Hematopoietic multipotent progenitor cell treated with erythropoietin and hydrocortisone succinate and interleukin-3 and kit ligand, for 8 days (in vitro differentiated cells): ENCODE data around the gene IL16.

Experiments
- DNase-seq: peaks from one replicate; pipeline ENCODE4 v3.0.0-alpha.2; 2015

The IL16 gene

GRCh38 chr15:81278306-81279029 lies 81.8 kb downstream of the IL16 start:
- no peak for DNase-seq

- DNase-seq = no peak
Measured at GRCh38 chr15:81279621-81280485, 83.2 kb downstream of the IL16 start.

GRCh38 chr15:81280696-81281455 lies 84.2 kb downstream of the IL16 start:
- DNase-seq = no peak

GRCh38 chr15:81281456-81281735 lies 84.7 kb downstream of the IL16 start:
- no peak for DNase-seq

GRCh38 chr15:81281766-81282605 lies 85.3 kb downstream of the IL16 start:
- no peak for DNase-seq

- no peak for DNase-seq
Measured at GRCh38 chr15:81282606-81282895, 85.9 kb downstream of the IL16 start.

GRCh38 chr15:81282911-81283310 lies 86.2 kb downstream of the IL16 start:
- DNase-seq = no peak

GRCh38 chr15:81284256-81285031 lies 87.8 kb downstream of the IL16 start:
- DNase-seq = no peak

- DNase-seq = no peak
Measured at GRCh38 chr15:81285461-81285860, 88.8 kb downstream of the IL16 start.

GRCh38 chr15:81286621-81287121 lies 90.0 kb downstream of the IL16 start:
- DNase-seq = no peak

- DNase-seq = no peak
Measured at GRCh38 chr15:81288040-81288439, 91.4 kb downstream of the IL16 start.

GRCh38 chr15:81288616-81289015 lies 91.9 kb downstream of the IL16 start:
- DNase-seq = no peak

- no peak for DNase-seq
Measured at GRCh38 chr15:81289910-81290309, 93.2 kb downstream of the IL16 start.

GRCh38 chr15:81291916-81292522 lies 95.3 kb downstream of the IL16 start:
- DNase-seq = no peak

GRCh38 chr15:81292523-81293001 lies 95.9 kb downstream of the IL16 start:
- no peak for DNase-seq

- DNase-seq = no peak
Measured at GRCh38 chr15:81293728-81294515, 97.2 kb downstream of the IL16 start.

- no peak for DNase-seq
Measured at GRCh38 chr15:81294516-81294880, 97.8 kb downstream of the IL16 start.

- DNase-seq = no peak
Measured at GRCh38 chr15:81295486-81296121, 98.9 kb downstream of the IL16 start.

- DNase-seq = no peak
Measured at GRCh38 chr15:81296186-81296585, 99.5 kb downstream of the IL16 start.

- DNase-seq = peak; percentile 28
Measured at GRCh38 chr15:81296673-81297072, 100.0 kb downstream of the IL16 start.
